Large intestine (tissue), 3 donors: ENCODE data around the gene CD47. TPM values are rescaled to one million over a fixed set of nuclear protein-coding genes. Genes with fewer than 3 reads are reported as not detected.

Experiments
- DNase-seq, 2 donors: peaks; one replicate each; pipeline versions ENCODE4 v3.0.0 to v3.0.0-alpha.2; 2013
- H3K27ac ChIP-seq: one replicate; pipeline ENCODE4 v1.5.1; 2013; ENCODE audit warnings: low read length
- H3K27me3 ChIP-seq: 2 replicates; pipeline ENCODE4 v1.6.1; 2013; ENCODE audit warnings: low read length; ENCODE audit not compliant: control insufficient read depth, insufficient read depth
- H3K36me3 ChIP-seq: 2 replicates; pipeline ENCODE4 v1.6.1; 2013; ENCODE audit warnings: low read length; ENCODE audit not compliant: control insufficient read depth, insufficient read depth
- H3K4me1 ChIP-seq: one replicate; pipeline ENCODE4 v1.6.1; 2013; ENCODE audit warnings: low read length; ENCODE audit not compliant: control insufficient read depth, insufficient read depth
- H3K4me3 ChIP-seq: one replicate; pipeline ENCODE4 v1.5.1; 2013; ENCODE audit warnings: low read length
- H3K9me3 ChIP-seq: one replicate; pipeline ENCODE4 v1.6.1; 2013; ENCODE audit warnings: mild to moderate bottlenecking, low read depth, low read length, moderate library complexity; ENCODE audit not compliant: control insufficient read depth
- WGBS: methylation state at CpG from one replicate; pipeline ENCODE4 v1.1.5; 2013; ENCODE audit warnings: low lambda C conversion rate; ENCODE audit not compliant: insufficient coverage; 5-methylcytosine and 5-hydroxymethylcytosine counted together
- polyA plus RNA-seq: library from polyadenylated mRNA; unstranded; fragments of 120-200 nt; gene quantifications from one replicate; pipeline ENCODE4 v1.2.1, GENCODE V29; 2013

Gene CD47
- polyA plus RNA-seq, 1 donor: 86.7 TPM

DNA sequence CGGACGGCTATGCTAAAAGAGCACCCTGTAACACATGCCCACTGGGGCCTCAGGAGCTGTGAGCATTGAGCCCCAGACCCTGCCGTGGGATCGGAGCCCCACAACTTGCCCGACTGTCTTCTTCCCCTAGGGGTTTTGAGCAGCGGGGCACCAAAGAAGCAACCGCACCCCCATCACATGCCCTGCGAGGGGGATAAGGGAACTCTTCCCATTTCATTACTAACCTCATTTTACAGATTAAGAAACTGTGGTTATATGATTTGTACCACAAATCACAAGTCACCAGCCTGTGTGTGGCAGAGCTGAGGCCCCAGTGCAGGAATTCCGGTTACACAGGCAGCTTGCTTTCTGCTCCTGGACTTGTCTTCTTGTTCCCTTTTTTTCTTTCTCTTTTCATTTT is 86.2 kb downstream of the CD47 start:
- Histone ChIP-seq H3K27me3 (no peaks in the 10 kb centered on the region), H3K27ac (no peak overlapping the region), H3K4me1 (peaks cover 26% of the 10 kb centered on the region)

GRCh38 chr3:108001457-108001856 is 89.4 kb downstream of the CD47 start:
- H3K27ac ChIP-seq: peak overlapping the region; percentile 73
- peaks cover 19% of the 10 kb centered on the region for H3K4me1 ChIP-seq
- peak; percentile 87 to 93 for DNase-seq
- no peaks in the 10 kb centered on the region for H3K36me3 ChIP-seq
- H3K9me3 ChIP-seq: no peaks in the 10 kb centered on the region
- WGBS: no CpG with 5 or more reads among the region's 1 CpG
- no peaks in the 10 kb centered on the region for H3K27me3 ChIP-seq
- H3K4me3 ChIP-seq: no peak overlapping the region

More for the DNA sequence above, 86.2 kb downstream of the CD47 start:
- Histone ChIP-seq H3K9me3 (no peaks in the 10 kb centered on the region), H3K36me3 (no peaks in the 10 kb centered on the region), H3K4me3 (no peak overlapping the region)
- 100% methylated on average over 1 of the region's 9 CpGs for WGBS
- no peak for DNase-seq

DNA sequence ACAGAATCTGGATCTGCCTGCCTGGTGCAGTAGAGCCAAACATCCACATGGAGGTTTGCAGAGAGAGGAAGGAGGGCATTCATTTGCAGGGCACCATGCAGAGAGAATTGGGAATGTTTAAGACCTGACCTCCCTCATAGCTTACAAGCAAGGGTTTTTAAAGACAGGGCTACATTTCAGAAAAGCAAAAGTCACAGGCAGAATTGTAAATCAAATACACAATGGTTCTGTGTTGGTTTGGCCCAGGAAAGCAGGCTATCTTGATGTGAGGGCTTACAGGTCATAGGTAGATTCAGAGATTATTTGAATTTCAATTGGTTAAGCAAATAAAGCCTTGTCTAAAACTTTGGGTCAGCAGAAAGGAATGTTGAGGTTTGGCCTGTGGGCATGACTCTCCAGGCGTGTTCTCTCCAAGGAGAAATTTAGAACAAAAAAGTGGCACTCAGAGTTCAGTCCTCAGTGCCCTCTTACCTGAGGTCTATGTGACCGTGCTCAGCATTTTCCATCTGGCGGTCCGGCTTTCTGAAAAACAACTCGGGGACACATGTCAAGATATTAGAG is 91.5 kb downstream of the CD47 start:
- H3K27ac ChIP-seq: no peak overlapping the region
- no peaks in the 10 kb centered on the region for H3K36me3 ChIP-seq
- no CpG with 5 or more reads among the region's 5 CpGs for WGBS

GRCh38 chr3:107997671-107998070 is 93.2 kb downstream of the CD47 start:
- Histone ChIP-seq H3K27ac (no peak overlapping the region), H3K9me3 (no peaks in the 10 kb centered on the region), H3K4me3 (no peak overlapping the region), H3K36me3 (no peaks in the 10 kb centered on the region), H3K4me1 (peaks cover 15% of the 10 kb centered on the region), H3K27me3 (no peaks in the 10 kb centered on the region)
- no peak for DNase-seq

More for the DNA sequence above, 91.5 kb downstream of the CD47 start:
- H3K27me3 ChIP-seq: no peaks in the 10 kb centered on the region
- peaks cover 15% of the 10 kb centered on the region for H3K4me1 ChIP-seq
- H3K4me3 ChIP-seq: no peak overlapping the region
- DNase-seq: no peak
- H3K9me3 ChIP-seq: no peaks in the 10 kb centered on the region

- no peaks in the 10 kb centered on the region for H3K36me3 ChIP-seq
- no peaks in the 10 kb centered on the region for H3K9me3 ChIP-seq
- no peaks in the 10 kb centered on the region for H3K27me3 ChIP-seq
- peaks cover 3% of the 10 kb centered on the region for H3K4me1 ChIP-seq
- no CpG with 5 or more reads among the region's 4 CpGs for whole genome bisulfite sequencing
- H3K27ac ChIP-seq: no peak overlapping the region
- DNase-seq: no peak
- H3K4me3 ChIP-seq: no peak overlapping the region
Measured at GRCh38 chr3:107995823-107996222, 95.0 kb downstream of the CD47 start.

- H3K9me3 ChIP-seq: no peaks in the 10 kb centered on the region
- DNase-seq: no peak
- H3K4me1 ChIP-seq: no peaks in the 10 kb centered on the region
- 95% methylated on average over 3 of the region's 4 CpGs for WGBS
- no peaks in the 10 kb centered on the region for H3K27me3 ChIP-seq
- no peaks in the 10 kb centered on the region for H3K36me3 ChIP-seq
- no peak overlapping the region for H3K27ac ChIP-seq
- no peak overlapping the region for H3K4me3 ChIP-seq
Measured at GRCh38 chr3:107994956-107995715, 95.7 kb downstream of the CD47 start.

DNA sequence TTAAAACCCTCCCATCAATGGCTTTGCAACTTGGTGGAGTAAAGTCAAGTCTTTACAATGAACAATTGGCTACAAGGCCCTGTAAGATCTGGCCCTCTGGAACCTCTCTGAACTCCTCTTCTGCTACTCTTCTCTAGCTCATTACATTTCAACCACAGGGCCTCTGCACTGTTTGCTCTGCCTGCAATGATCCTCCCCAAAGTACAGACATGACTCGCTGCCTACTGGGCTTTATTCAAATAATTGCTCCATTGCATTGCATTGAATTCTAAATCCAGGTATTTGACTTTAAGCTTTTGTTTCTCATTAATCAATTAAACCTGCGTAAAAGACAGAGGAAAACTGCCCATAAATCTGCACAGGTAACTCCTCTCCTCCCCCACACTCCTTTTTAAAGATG is 96.7 kb downstream of the CD47 start:
- no peak for DNase-seq
- H3K27ac ChIP-seq: no peak overlapping the region

DNA sequence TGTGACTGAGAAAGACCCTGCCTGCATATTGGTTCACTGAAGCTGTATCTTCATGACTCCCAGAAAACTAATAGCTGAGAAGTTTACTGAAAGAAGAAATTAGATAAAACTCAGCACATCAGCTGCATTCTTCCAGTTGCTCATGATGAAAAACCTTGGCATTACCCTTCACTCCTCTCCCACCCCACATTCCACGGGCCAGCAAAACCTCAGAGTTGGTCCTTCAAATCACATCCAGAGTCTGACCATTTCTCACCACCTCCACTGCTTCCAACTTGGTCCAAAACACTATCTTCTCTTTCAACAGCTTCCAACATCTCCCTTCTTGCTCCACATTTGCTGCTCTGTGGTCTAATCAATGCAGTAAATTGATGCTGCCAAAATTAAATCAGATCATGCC is 97.1 kb downstream of the CD47 start:
- DNase-seq: no peak
- WGBS: no CpG with 5 or more reads among the region's 1 CpG
- Histone ChIP-seq H3K36me3 (no peaks in the 10 kb centered on the region), H3K9me3 (no peaks in the 10 kb centered on the region), H3K4me3 (no peak overlapping the region), H3K27me3 (no peaks in the 10 kb centered on the region), H3K4me1 (peaks cover 7% of the 10 kb centered on the region), H3K27ac (no peak overlapping the region)

More for the DNA sequence above, 96.7 kb downstream of the CD47 start:
- Histone ChIP-seq H3K4me3 (no peak overlapping the region), H3K36me3 (no peaks in the 10 kb centered on the region), H3K27me3 (no peaks in the 10 kb centered on the region), H3K9me3 (no peaks in the 10 kb centered on the region), H3K4me1 (peaks cover 3% of the 10 kb centered on the region)
- 100% methylated on average over 1 of the region's 2 CpGs for WGBS

Other genes starting within 250 kb of the CD47 start
- 31.3 TPM for gene IFT57, start 131.4 kb upstream of the CD47 start, polyA plus RNA-seq
- 121 TPM for gene HHLA2, start 205.5 kb upstream of the CD47 start, polyA plus RNA-seq